HEK293T (cell line): Measurements from ENCODE around the gene WRAP73.
"Not testable (repeated sequence)": the region's sequence is repeated elsewhere in the genome, so short reads cannot be mapped to it uniquely, and the experiment has no call there.

Experiments
- BHLHE40 ChIP-seq: fragments of 450-650 bp; IDR thresholded peaks from 2 replicates; pipeline ENCODE4 v1.6.1; 2016; ENCODE audit warnings: mild to moderate bottlenecking, moderate library complexity, borderline replicate concordance
- ELF4 ChIP-seq: fragments of 450-650 bp; IDR thresholded peaks from 2 replicates; pipeline ENCODE4 v1.6.1; 2017; ENCODE audit warnings: antibody characterized with exemption
- FOXA1 ChIP-seq: fragments of 450-650 bp; IDR thresholded peaks from 2 replicates; pipeline ENCODE4 v1.6.1; 2016; ENCODE audit warnings: mild to moderate bottlenecking
- FOXK2 ChIP-seq: fragments of 450-650 bp; IDR thresholded peaks from 2 replicates; pipeline ENCODE4 v1.6.1; 2016; ENCODE audit warnings: mild to moderate bottlenecking
- FOXM1 ChIP-seq: fragments of 450-650 bp; IDR thresholded peaks from 2 replicates; pipeline ENCODE4 v1.6.1; 2017; ENCODE audit warnings: mild to moderate bottlenecking, borderline replicate concordance

GRCh38 chr1:3583751-3584150, 66.2 kb downstream of the WRAP73 start:
- not testable (repeated sequence) for TF ChIP-seq FOXK2, FOXM1, FOXA1, ELF4, BHLHE40
